WTC11 (cell line): ENCODE data around the gene CYP39A1.

Experiments
- CREM ChIP-seq: sonication (generic); formaldehyde crosslinking; IDR thresholded peaks from 2 replicates; pipeline ENCODE4 v1.8.1; 2022; ENCODE audit warnings: mild to moderate bottlenecking, missing genetic modification reagents, moderate library complexity
- CTCF ChIP-seq: fragments of 200-600 bp; IDR thresholded peaks from 2 replicates; pipeline ENCODE4 v1.8.0; 2022; ENCODE audit warnings: antibody characterized with exemption
- E2F5 ChIP-seq: sonication (generic); formaldehyde crosslinking; IDR thresholded peaks from 2 replicates; pipeline ENCODE4 v1.8.1; 2022; ENCODE audit warnings: mild to moderate bottlenecking, moderate library complexity, missing genetic modification reagents
- ESRRA ChIP-seq: sonication (generic); formaldehyde crosslinking; IDR thresholded peaks from 2 replicates; pipeline ENCODE4 v1.8.1; 2022; ENCODE audit warnings: mild to moderate bottlenecking, missing genetic modification reagents, borderline replicate concordance
- JUN ChIP-seq: sonication (generic); formaldehyde crosslinking; IDR thresholded peaks from 2 replicates; pipeline ENCODE4 v1.8.0; 2023; ENCODE audit warnings: mild to moderate bottlenecking, missing genetic modification reagents

GRCh38 chr6:46501136-46502089 lies 151.2 kb downstream of the CYP39A1 start:
- TF ChIP-seq JUN (CRISPR knock-in tag), result no peak
- TF ChIP-seq E2F5, result no peak
- no peak for TF ChIP-seq CREM (CRISPR knock-in tag)
- TF ChIP-seq CTCF, result no peak
- no peak for TF ChIP-seq ESRRA
